ENCODE data around the gene HBA2. TPM values are rescaled to one million over a fixed set of nuclear protein-coding genes. Genes with fewer than 3 reads are reported as not detected.
A peak's percentile ranks its signal among the peaks of the same experiment; 100 is the strongest.

Gene HBA2
- total and polyA plus RNA-seq, 9 of the 15 experiments (the other 6 are each of a cell fraction or from before 2014, with no cell fraction given): 40.4 to 853 (median 286) TPM

- TF ChIP-seq EP400 (IDR thresholded peaks at IDR 0.05) (peak; percentile 53), RBBP5 (IDR thresholded peaks at IDR 0.05; ENCODE audit: borderline replicate concordance, insufficient read depth, low read length, poor library complexity, severe bottlenecking) (no peak), E2F8 (IDR thresholded peaks at IDR 0.05; ENCODE audit: low read depth, partially characterized antibody) (no peak), CXXC5 (CRISPR knock-in tag; IDR thresholded peaks at IDR 0.05) (peak; percentile 73), ZNF431 (CRISPR knock-in tag; IDR thresholded peaks at IDR 0.05) (no peak), RBM25 (IDR thresholded peaks at IDR 0.05; ENCODE audit: low read depth, low read length, severe bottlenecking) (peak; percentile 87), PRDM10 (IDR thresholded peaks at IDR 0.05; ENCODE audit: partially characterized antibody) (no peak), TEAD1 (CRISPR knock-in tag; IDR thresholded peaks at IDR 0.05) (no peak), TCFL5 (CRISPR knock-in tag; conservative IDR thresholded peaks at IDR 0.05) (no peak), ELF1 (tag; IDR thresholded peaks at IDR 0.05) (no peak), ZFX (CRISPR knock-in tag; IDR thresholded peaks at IDR 0.05) (peak; percentile 27; the same call in 1 of the 2 replicates), NCOA6 (IDR thresholded peaks at IDR 0.05) (no peak), ZNF780A (CRISPR knock-in tag; IDR thresholded peaks at IDR 0.05) (no peak), PTRF (tag; IDR thresholded peaks at IDR 0.05) (no peak), HSF4 (CRISPR knock-in tag; IDR thresholded peaks at IDR 0.05; ENCODE audit: borderline replicate concordance) (peak; percentile 67; the same call in 1 of the 2 replicates), ZFP36 (IDR thresholded peaks at IDR 0.05; ENCODE audit: low read depth, low read length, partially characterized antibody) (no peak), HNRNPH1 (optimal IDR thresholded peaks at IDR 0.05; ENCODE audit: low read depth, low read length) (no peak), TSC22D4 (tag; IDR thresholded peaks at IDR 0.05) (no peak), USF2 (CRISPR knock-in tag; IDR thresholded peaks at IDR 0.05) (no peak)
- TF ChIP-seq, protein P1, sequence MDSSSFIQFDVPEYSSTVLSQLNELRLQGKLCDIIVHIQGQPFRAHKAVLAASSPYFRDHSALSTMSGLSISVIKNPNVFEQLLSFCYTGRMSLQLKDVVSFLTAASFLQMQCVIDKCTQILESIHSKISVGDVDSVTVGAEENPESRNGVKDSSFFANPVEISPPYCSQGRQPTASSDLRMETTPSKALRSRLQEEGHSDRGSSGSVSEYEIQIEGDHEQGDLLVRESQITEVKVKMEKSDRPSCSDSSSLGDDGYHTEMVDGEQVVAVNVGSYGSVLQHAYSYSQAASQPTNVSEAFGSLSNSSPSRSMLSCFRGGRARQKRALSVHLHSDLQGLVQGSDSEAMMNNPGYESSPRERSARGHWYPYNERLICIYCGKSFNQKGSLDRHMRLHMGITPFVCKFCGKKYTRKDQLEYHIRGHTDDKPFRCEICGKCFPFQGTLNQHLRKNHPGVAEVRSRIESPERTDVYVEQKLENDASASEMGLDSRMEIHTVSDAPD (CRISPR knock-in tag; IDR thresholded peaks at IDR 0.05): no peak
These were observed 27.9 kb upstream of the HBA2 start (continued) for GRCh38 chr16:144797-145252.
